ENCODE data around the gene FBLIM1. TPM values are rescaled to one million over a fixed set of nuclear protein-coding genes. Genes with fewer than 3 reads are reported as not detected.

Gene FBLIM1
- total RNA-seq, 2 experiments from 2014 or later = not detected

- no TSS peak for BruUV-seq (replicated peaks)
- POLR2A ChIA-PET = interaction anchor here (0.6 to 0.7 kb wide), 2 partner anchors 296 to 356 kb away, joined by 3 to 5 read pairs; no protein-coding TSS in a partner anchor
- TF ChIP-seq CTCF (conservative IDR thresholded peaks at IDR 0.05; ENCODE audit: low read length) = no peak
- no peak for TF ChIP-seq EZH2phosphoT487 (IDR thresholded peaks at IDR 0.05; ENCODE audit: borderline replicate concordance, low read depth, low read length)
Observed at GRCh38 chr1:15761366-15762128, 3.0 kb downstream of the FBLIM1 start.

GRCh38 chr1:15762546-15762945 lies 4.0 kb downstream of the FBLIM1 start:
- intact Hi-C loops (cut with micrococcal nuclease; ENCODE audit: unreplicated experiment) = no loop called here
- H3K27ac ChIP-seq (ENCODE audit: low read depth, low read length, poor library complexity, severe bottlenecking) = no peak overlapping the region
- no peaks in the 10 kb centered on the region for H4K20me1 ChIP-seq (ENCODE audit: insufficient read depth, low read length)
- ChIA-PET CTCF (ENCODE audit: unreplicated experiment) (no interaction called here), POLR2A (no interaction called here)
- peaks cover 4% of the 10 kb centered on the region for H3K4me1 ChIP-seq (ENCODE audit: insufficient read depth, low read length, poor library complexity, severe bottlenecking)
- no TSS peak for BruUV-seq (replicated peaks)
- no peak overlapping the region for H3K4me3 ChIP-seq (ENCODE audit: low read depth, low read length, poor library complexity, severe bottlenecking)
- H3K9me2 ChIP-seq (ENCODE audit: insufficient read depth, low read length) = no peaks in the 10 kb centered on the region
- DNase-seq (ENCODE audit: low spot score) = no peak
- H2AFZ ChIP-seq (ENCODE audit: low read length) = no peak overlapping the region
- no peaks in the 10 kb centered on the region for H3K79me2 ChIP-seq (ENCODE audit: insufficient read depth, low read depth, low read length)
- TF ChIP-seq CTCF (conservative IDR thresholded peaks at IDR 0.05; ENCODE audit: low read length) = no peak
- TF ChIP-seq EZH2phosphoT487 (IDR thresholded peaks at IDR 0.05; ENCODE audit: borderline replicate concordance, low read depth, low read length) = no peak
- H3K4me2 ChIP-seq (ENCODE audit: low read length) = no peak overlapping the region
- H3K9me3 ChIP-seq (ENCODE audit: low read length) = no peaks in the 10 kb centered on the region
- no peaks in the 10 kb centered on the region for H3K36me3 ChIP-seq (ENCODE audit: insufficient read depth, low read length)

More at GRCh38 chr1:15761366-15762128, 3.0 kb downstream of the FBLIM1 start:
- Histone ChIP-seq H3K79me2 (ENCODE audit: insufficient read depth, low read depth, low read length) (no peaks in the 10 kb centered on the region), H3K4me3 (ENCODE audit: low read depth, low read length, poor library complexity, severe bottlenecking) (no peak overlapping the region), H4K20me1 (ENCODE audit: insufficient read depth, low read length) (no peaks in the 10 kb centered on the region), H3K9me2 (ENCODE audit: insufficient read depth, low read length) (no peaks in the 10 kb centered on the region), H2AFZ (ENCODE audit: low read length) (no peak overlapping the region), H3K9me3 (ENCODE audit: low read length) (no peaks in the 10 kb centered on the region), H3K36me3 (ENCODE audit: insufficient read depth, low read length) (no peaks in the 10 kb centered on the region), H3K27ac (ENCODE audit: low read depth, low read length, poor library complexity, severe bottlenecking) (no peak overlapping the region), H3K4me1 (ENCODE audit: insufficient read depth, low read length, poor library complexity, severe bottlenecking) (peaks cover 4% of the 10 kb centered on the region), H3K4me2 (ENCODE audit: low read length) (no peak overlapping the region)
- CTCF ChIA-PET (ENCODE audit: unreplicated experiment) = no interaction called here
- no peak for DNase-seq (ENCODE audit: low spot score)
- intact Hi-C loops (cut with micrococcal nuclease; ENCODE audit: unreplicated experiment) = no loop called here

- Histone ChIP-seq H3K4me3 (ENCODE audit: low read depth, low read length, poor library complexity, severe bottlenecking) (no peak overlapping the region), H3K9me3 (ENCODE audit: low read length) (no peaks in the 10 kb centered on the region), H3K27ac (ENCODE audit: low read depth, low read length, poor library complexity, severe bottlenecking) (no peak overlapping the region), H4K20me1 (ENCODE audit: insufficient read depth, low read length) (no peaks in the 10 kb centered on the region), H3K4me2 (ENCODE audit: low read length) (no peak overlapping the region), H3K9me2 (ENCODE audit: insufficient read depth, low read length) (no peaks in the 10 kb centered on the region), H3K36me3 (ENCODE audit: insufficient read depth, low read length) (no peaks in the 10 kb centered on the region), H3K79me2 (ENCODE audit: insufficient read depth, low read depth, low read length) (no peaks in the 10 kb centered on the region), H3K4me1 (ENCODE audit: insufficient read depth, low read length, poor library complexity, severe bottlenecking) (peaks cover 4% of the 10 kb centered on the region), H2AFZ (ENCODE audit: low read length) (no peak overlapping the region)
- BruUV-seq (replicated peaks) = no TSS peak
- TF ChIP-seq CTCF (conservative IDR thresholded peaks at IDR 0.05; ENCODE audit: low read length) (no peak), EZH2phosphoT487 (IDR thresholded peaks at IDR 0.05; ENCODE audit: borderline replicate concordance, low read depth, low read length) (no peak)
- DNase-seq (ENCODE audit: low spot score) = no peak
- intact Hi-C loops (cut with micrococcal nuclease; ENCODE audit: unreplicated experiment) = no loop called here
- POLR2A ChIA-PET = no interaction called here
- CTCF ChIA-PET (ENCODE audit: unreplicated experiment) = no interaction called here
Observed at GRCh38 chr1:15764269-15764764, 5.7 kb downstream of the FBLIM1 start.

All from OCI-LY7 (cell line).